Measurements from ENCODE around the gene PLGRKT. TPM values are rescaled to one million over a fixed set of nuclear protein-coding genes. Genes with fewer than 3 reads are reported as not detected.

Gene PLGRKT, protein sequence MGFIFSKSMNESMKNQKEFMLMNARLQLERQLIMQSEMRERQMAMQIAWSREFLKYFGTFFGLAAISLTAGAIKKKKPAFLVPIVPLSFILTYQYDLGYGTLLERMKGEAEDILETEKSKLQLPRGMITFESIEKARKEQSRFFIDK
- total RNA-seq (ENCODE audit: unreplicated experiment): 16.3 TPM
- long read RNA-seq, transcript PLGRKT-201 (6 exons, 932 nt): major isoform, 15 of 22 reads
- long read RNA-seq, partial matches to known transcripts: 2 of 22 reads
- long read RNA-seq, other reads (novel, unspliced or antisense): 5 of 22 reads

DNA sequence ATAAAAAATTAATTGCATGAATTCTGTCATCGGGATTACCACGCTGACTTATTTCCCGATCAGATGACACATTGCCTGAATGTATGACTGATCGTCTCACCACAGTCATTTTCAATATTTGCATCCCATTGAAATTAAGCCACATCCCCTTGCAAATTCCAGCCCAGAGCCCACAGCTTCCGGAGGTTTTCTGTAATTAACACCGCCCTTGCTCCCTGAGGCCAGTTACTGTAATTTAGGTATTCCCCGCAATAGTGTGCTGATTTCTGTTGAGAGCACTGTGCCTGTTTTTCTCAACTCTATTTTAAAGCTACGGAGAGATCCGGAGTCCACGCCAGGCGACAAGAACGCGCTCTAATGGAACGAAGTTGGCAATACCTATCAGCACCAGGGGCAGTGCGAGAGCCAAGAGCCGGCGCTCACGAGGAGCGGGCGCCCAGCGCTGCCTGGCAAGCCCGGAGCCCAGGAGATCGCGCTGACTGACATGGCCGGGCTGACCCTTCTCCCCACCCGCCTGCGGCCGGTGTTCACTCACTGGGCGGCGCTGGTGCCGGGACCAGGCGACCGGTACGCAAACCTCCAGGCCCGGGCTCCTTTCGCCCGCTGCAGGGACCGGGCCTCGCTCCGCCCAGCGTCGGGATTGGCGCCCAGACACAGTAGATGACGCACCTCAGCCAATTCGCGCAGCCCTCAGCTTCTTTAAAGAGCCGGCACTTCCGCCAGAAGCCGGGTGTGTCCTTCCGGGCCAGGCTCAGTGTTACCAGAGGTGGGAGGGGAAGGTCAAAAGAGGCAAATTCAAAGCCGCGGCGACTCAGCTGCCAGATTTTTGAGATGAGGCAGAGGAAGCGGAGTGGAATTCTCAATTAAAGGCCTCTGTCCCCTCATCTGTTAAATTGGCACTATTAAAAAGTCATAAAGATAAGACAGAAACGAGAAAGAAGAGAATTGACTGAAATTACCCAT lies at the start of gene PLGRKT:
PLGRKT (minus strand) TSS at position 672 of the 963 bp plus-strand sequence. CDS start 5,948 bp downstream, outside the sequence.
- peak; percentile 89 for DNase-seq

DNA sequence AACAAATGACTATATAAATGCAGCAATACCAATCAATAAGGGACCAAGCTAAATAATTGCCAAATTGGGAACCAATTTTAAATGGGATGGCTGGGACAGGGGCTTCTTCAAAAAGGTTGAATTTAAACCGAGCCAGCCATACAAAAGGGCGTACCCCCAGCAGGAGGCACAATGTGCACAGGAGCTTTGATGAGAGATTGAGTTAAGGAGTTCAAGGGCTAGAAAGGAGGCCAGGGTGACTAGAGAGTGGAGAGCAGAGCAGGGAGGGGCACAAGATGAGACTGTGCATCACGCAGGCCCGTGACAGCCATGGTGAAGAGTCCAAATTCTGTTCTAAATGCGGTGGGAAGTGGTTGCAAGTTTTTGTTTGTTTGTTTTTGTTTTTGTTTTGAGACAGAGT lies 49.3 kb upstream of the PLGRKT start:
- Mint-ChIP-seq H3K36me3 (ENCODE audit: unreplicated experiment) (no peaks in the 10 kb centered on the region), H3K9me3 (ENCODE audit: unreplicated experiment) (peaks cover 3% of the 10 kb centered on the region), H3K4me1 (ENCODE audit: low read depth, unreplicated experiment) (no peaks in the 10 kb centered on the region), H3K27ac (ENCODE audit: unreplicated experiment) (no peak overlapping the region), H3K27me3 (ENCODE audit: unreplicated experiment) (no peaks in the 10 kb centered on the region), H3K4me3 (ENCODE audit: unreplicated experiment) (no peak overlapping the region)
- DNase-seq: no peak
- TF ChIP-seq, protein P1, sequence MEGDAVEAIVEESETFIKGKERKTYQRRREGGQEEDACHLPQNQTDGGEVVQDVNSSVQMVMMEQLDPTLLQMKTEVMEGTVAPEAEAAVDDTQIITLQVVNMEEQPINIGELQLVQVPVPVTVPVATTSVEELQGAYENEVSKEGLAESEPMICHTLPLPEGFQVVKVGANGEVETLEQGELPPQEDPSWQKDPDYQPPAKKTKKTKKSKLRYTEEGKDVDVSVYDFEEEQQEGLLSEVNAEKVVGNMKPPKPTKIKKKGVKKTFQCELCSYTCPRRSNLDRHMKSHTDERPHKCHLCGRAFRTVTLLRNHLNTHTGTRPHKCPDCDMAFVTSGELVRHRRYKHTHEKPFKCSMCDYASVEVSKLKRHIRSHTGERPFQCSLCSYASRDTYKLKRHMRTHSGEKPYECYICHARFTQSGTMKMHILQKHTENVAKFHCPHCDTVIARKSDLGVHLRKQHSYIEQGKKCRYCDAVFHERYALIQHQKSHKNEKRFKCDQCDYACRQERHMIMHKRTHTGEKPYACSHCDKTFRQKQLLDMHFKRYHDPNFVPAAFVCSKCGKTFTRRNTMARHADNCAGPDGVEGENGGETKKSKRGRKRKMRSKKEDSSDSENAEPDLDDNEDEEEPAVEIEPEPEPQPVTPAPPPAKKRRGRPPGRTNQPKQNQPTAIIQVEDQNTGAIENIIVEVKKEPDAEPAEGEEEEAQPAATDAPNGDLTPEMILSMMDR (IDR thresholded peaks at IDR 0.05; ENCODE audit: partially characterized antibody, unreplicated experiment): no peak

More for the DNA sequence above, at the start of gene PLGRKT:
- peak within 1 kb of the TSS; percentile 95 for H3K4me3 Mint-ChIP-seq (ENCODE audit: unreplicated experiment)
- peaks cover 9% of the 10 kb centered on the region for H3K9me3 Mint-ChIP-seq (ENCODE audit: unreplicated experiment)
- peaks cover 7% of the 10 kb centered on the region for H3K4me1 Mint-ChIP-seq (ENCODE audit: low read depth, unreplicated experiment)
- TF ChIP-seq, protein P1 (IDR thresholded peaks at IDR 0.05; ENCODE audit: partially characterized antibody, unreplicated experiment): no peak
- no peaks in the 10 kb centered on the region for H3K27me3 Mint-ChIP-seq (ENCODE audit: unreplicated experiment)
- peaks cover 10% of the 10 kb centered on the region for H3K36me3 Mint-ChIP-seq (ENCODE audit: unreplicated experiment)
- H3K27ac Mint-ChIP-seq (ENCODE audit: unreplicated experiment): peak within 1 kb of the TSS; percentile 87

DNA sequence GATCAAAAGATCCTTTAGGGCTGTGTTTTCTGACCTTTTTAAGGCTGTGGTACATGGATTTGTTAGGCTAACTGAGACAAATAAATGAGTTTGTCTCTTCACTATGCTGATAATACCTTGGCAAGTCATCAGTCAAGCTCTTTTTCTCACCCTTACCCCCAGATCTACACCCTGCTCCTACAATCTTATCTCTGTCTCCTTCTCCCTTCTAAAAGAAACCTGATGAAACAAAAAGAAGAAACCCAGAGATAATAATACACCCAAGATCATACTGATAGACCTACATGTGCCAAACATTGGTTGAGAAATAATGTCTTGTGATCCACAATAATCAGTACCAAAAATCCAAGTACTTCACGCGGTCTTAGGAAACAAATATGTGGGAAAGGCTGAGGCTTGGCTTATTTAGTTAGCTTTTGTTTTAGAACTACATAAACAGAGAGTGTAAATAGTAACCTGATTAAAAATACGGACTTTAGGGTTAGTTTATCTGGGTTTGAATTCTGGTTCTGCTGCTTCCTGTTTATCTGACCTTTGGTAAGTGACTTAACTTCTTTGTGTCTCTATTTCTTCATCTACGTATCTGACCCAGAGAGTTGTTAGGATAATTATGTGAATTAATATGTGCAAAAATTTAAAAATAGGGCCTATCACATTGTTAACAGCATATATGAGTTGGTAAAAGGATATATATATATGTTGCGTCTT lies 47.8 kb upstream of the PLGRKT start:
- no peak overlapping the region for H3K4me3 Mint-ChIP-seq (ENCODE audit: unreplicated experiment)
- no peak for DNase-seq
- TF ChIP-seq, protein P1 (IDR thresholded peaks at IDR 0.05; ENCODE audit: partially characterized antibody, unreplicated experiment): no peak
- no peak overlapping the region for H3K27ac Mint-ChIP-seq (ENCODE audit: unreplicated experiment)
- H3K36me3 Mint-ChIP-seq (ENCODE audit: unreplicated experiment): no peaks in the 10 kb centered on the region
- no peaks in the 10 kb centered on the region for H3K27me3 Mint-ChIP-seq (ENCODE audit: unreplicated experiment)
- H3K4me1 Mint-ChIP-seq (ENCODE audit: low read depth, unreplicated experiment): no peaks in the 10 kb centered on the region
- H3K9me3 Mint-ChIP-seq (ENCODE audit: unreplicated experiment): peaks cover 3% of the 10 kb centered on the region

DNA sequence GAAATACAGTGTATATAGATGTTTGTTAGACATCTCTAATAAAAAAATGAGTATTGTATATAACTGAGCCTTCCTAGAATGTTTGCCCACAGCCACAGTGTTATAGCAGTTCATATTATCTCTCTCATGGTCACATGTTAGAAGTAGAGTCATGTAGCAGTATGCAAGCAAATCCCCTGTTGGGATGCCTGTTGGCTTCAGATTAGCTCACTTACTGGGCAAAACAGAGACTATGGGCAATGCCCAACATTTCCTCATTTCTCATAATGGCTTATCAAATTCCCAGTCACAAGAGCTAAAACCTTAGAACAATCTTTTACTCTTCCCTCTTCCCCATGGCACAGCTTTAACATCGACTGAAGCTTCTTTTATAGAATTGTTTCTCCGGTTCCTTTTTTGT lies 45.6 kb upstream of the PLGRKT start:
- Mint-ChIP-seq H3K4me1 (ENCODE audit: low read depth, unreplicated experiment) (no peaks in the 10 kb centered on the region), H3K36me3 (ENCODE audit: unreplicated experiment) (no peaks in the 10 kb centered on the region), H3K27ac (ENCODE audit: unreplicated experiment) (no peak overlapping the region), H3K9me3 (ENCODE audit: unreplicated experiment) (peaks cover 3% of the 10 kb centered on the region), H3K27me3 (ENCODE audit: unreplicated experiment) (no peaks in the 10 kb centered on the region), H3K4me3 (ENCODE audit: unreplicated experiment) (no peak overlapping the region)
- DNase-seq: no peak
- TF ChIP-seq, protein P1 (IDR thresholded peaks at IDR 0.05; ENCODE audit: partially characterized antibody, unreplicated experiment): no peak

Data from glutamatergic neuron (in vitro differentiated cells).